Progenitor cell of endocrine pancreas (in vitro differentiated cells): Measurements from ENCODE around the gene RBM4. TPM values are rescaled to one million over a fixed set of nuclear protein-coding genes. Genes with fewer than 3 reads are reported as not detected.

Source experiments
- DNase-seq: peaks from one replicate; pipeline ENCODE4 v3.0.0; 2021; ENCODE audit warnings: low spot score; ENCODE audit not compliant: unreplicated experiment
- H3K27ac Mint-ChIP-seq: 2 replicates; pipeline ENCODE4 v1.8.0; 2021; ENCODE audit warnings: mild to moderate bottlenecking, moderate library complexity, mixed read lengths
- H3K27me3 Mint-ChIP-seq: 2 replicates; pipeline ENCODE4 v1.8.0; 2021; ENCODE audit warnings: mixed read lengths
- H3K36me3 Mint-ChIP-seq: 2 replicates; pipeline ENCODE4 v1.8.0; 2022; ENCODE audit warnings: mixed read lengths; ENCODE audit not compliant: insufficient read depth
- H3K4me1 Mint-ChIP-seq: 2 replicates; pipeline ENCODE4 v1.8.0; 2021; ENCODE audit warnings: low read depth, mixed read lengths
- H3K4me3 Mint-ChIP-seq: 2 replicates; pipeline ENCODE4 v1.8.0; 2021; ENCODE audit warnings: low read depth, mild to moderate bottlenecking, moderate library complexity, mixed read lengths
- H3K9me3 Mint-ChIP-seq: 2 replicates; pipeline ENCODE4 v1.8.0; 2021; ENCODE audit warnings: low read depth, mixed read lengths
- CTCF ChIP-seq: fragments of 200-600 bp; sonication (generic); IDR thresholded peaks from one replicate; pipeline ENCODE4 v1.5.0; 2021; ENCODE audit warnings: antibody characterized with exemption, mild to moderate bottlenecking; ENCODE audit not compliant: unreplicated experiment
- total RNA-seq: library from RNA; stranded (reverse); gene quantifications from 2 replicates; pipeline ENCODE4 v1.2.1, GENCODE V29; 2021

RBM4 gene
- total RNA-seq, 1 donor from 2014 or later, result 258 TPM

DNA sequence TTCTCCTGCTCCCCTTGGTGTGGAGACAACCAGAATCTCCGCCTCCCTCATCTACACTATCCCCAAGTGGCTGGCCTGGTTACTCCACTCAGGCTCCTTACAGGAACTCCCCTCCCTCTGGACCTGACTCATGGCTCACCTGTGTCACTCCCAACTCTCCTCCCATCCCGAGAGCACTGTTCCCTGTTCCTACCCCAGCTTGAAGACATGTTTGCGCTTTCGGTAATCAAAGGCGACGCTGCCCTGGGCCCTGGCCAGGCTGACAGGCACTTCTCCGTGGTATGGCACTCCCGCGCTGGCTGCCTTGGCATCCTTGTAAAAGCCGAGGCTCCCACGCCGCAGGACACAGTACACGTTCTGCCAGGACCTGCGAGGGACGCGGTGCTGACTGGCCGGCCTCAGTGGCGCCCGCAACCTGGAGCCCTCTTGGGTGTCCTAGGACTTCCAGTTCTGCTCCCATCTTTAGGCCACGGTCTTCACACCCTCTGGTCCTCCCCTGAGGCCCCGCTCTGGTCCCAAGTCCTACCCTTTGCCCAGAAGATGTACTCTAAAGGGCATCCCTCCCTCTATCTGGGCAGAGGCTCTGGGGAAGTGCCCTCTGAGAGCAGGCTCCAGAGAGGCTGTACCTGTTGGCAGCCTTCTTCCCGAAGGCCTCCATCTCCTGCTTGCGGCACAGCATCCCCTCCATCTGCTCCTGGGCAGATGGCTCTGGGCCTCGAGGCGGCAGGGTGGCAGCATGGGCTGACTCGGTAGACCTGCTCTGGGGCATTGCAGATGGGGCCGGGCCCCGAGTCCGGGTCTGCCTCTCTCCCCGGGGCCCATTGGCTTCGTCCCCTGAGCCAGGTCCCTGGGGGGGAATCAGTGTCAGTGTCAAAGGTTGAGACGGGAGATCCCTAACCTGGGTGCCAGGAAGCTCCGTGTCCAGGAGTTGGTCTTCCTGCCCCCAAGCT lies 48.6 kb downstream of the RBM4 start:
- H3K4me3 Mint-ChIP-seq, result no peak overlapping the region
- H3K27me3 Mint-ChIP-seq, result no peaks in the 10 kb centered on the region
- peaks cover 19% of the 10 kb centered on the region for H3K36me3 Mint-ChIP-seq
- peak overlapping the region; percentile 24 for H3K27ac Mint-ChIP-seq
- no peaks in the 10 kb centered on the region for H3K9me3 Mint-ChIP-seq
- no peak for DNase-seq
- no peak for TF ChIP-seq CTCF
- no peaks in the 10 kb centered on the region for H3K4me1 Mint-ChIP-seq

- H3K4me1 Mint-ChIP-seq, result no peaks in the 10 kb centered on the region
- H3K27ac Mint-ChIP-seq, result no peak overlapping the region
- peaks cover 19% of the 10 kb centered on the region for H3K36me3 Mint-ChIP-seq
These were observed 49.4 kb downstream of the RBM4 start for GRCh38 chr11:66687831-66688281.

DNA sequence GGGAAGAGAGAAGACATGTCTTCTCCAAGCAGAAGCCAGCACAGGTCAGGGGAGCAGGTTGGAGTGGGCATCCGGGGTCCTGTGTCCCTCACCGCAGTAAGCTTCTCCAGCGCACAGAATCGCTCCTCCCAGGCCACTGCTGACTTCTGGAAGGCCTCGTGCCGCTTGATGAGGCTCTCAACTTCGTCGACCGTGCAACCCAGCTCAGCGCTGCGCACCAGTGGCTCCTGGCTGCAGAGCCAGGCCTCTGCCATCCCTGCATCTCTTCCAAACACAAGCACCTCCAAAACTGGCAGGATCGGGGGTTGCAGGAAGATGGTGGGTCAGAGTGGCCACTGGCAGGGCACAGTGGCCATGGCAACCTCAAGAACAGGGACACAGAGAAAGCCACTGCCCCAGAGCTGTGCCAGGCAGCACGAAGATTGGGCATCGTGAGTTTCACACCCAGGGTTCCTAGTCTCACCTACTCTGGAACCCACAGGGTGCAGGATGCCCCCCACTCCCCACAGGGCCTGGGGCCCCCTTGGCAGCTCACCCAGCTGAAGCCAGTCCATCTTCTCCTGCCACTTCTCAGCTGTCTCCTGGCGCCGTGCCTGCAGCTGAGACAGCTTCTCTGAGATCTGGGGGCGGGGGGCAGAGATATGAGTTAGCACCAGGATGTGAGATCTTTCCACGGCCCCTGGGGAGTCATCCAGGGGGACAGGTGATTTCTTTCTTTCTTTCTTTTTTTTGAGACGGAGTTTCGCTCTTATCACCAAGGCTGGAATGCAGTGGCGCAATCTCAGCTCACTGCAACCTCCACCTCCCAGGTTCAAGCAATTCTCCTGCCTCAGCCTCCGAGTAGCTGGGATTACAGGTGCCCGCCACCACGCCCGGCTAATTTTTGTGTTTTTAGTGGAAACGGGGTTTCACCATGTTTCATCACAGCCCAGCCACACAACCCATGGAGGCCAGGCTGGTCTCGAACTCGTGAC lies 50.3 kb downstream of the RBM4 start:
- Mint-ChIP-seq H3K4me3 (no peak overlapping the region), H3K4me1 (no peaks in the 10 kb centered on the region), H3K9me3 (no peaks in the 10 kb centered on the region), H3K27ac (peak overlapping the region; percentile 20), H3K27me3 (no peaks in the 10 kb centered on the region), H3K36me3 (peaks cover 16% of the 10 kb centered on the region)
- DNase-seq, result no peak
- no peak for TF ChIP-seq CTCF

More at GRCh38 chr11:66687831-66688281, 49.4 kb downstream of the RBM4 start:
- no peak for DNase-seq
- Mint-ChIP-seq H3K4me3 (no peak overlapping the region), H3K27me3 (no peaks in the 10 kb centered on the region), H3K9me3 (no peaks in the 10 kb centered on the region)
- no peak for TF ChIP-seq CTCF

- no peaks in the 10 kb centered on the region for H3K27me3 Mint-ChIP-seq
- TF ChIP-seq CTCF, result no peak
- H3K4me3 Mint-ChIP-seq, result no peak overlapping the region
These were observed 51.4 kb downstream of the RBM4 start for GRCh38 chr11:66689661-66690590.

More at GRCh38 chr11:66689661-66690590, 51.4 kb downstream of the RBM4 start:
- H3K9me3 Mint-ChIP-seq, result no peaks in the 10 kb centered on the region
- no peak for DNase-seq
- H3K27ac Mint-ChIP-seq, result no peak overlapping the region
- H3K4me1 Mint-ChIP-seq, result no peaks in the 10 kb centered on the region
- H3K36me3 Mint-ChIP-seq, result peaks cover 14% of the 10 kb centered on the region
